Stromal cell of bone marrow (primary cell): ENCODE results near the gene ITGB1BP2.
"Not testable (repeated sequence)": the region's sequence is repeated elsewhere in the genome, so short reads cannot be mapped to it uniquely, and the experiment has no call there.

ENCODE experiments used
- DNase-seq: peaks from one replicate; pipeline ENCODE4 v3.0.0-alpha.2; 2012; ENCODE audit warnings: low read depth

ITGB1BP2 gene

DNA sequence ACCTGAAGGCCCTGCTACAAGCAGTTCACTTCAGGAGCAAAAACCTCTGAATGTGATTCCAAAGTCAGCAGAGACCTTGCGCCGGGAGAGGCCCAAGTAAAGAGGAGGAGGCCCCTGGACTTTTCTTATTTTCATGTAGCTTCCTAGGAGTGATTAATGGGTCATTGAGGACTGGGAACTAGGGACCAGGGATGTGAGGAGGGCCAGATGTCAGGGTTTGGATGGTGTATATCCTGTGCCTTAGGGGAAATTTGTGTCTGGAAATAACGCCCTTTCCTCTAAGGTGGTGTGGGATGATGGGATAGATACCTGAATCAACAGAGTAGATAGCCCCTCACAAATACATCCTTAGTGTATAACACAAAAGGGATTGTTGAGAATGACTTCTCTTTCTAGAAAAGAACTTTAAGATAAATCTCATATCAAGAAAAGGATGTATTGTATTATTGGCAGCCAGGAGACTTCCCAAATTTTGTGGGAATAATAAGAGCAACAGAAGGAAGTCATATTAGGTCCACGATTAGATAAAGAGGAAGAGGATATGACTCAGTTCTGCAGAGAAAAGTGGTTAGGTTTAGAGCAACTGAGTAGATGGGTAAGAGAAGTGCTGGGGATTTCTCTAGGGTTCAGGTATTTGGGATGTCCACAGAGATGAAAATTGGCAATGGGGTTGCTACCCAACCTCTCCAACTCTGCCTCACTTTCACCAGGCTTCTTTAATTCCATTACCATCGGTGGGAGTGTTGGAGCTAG, 1.1 kb downstream of the ITGB1BP2 start:
- no peak for DNase-seq

DNA sequence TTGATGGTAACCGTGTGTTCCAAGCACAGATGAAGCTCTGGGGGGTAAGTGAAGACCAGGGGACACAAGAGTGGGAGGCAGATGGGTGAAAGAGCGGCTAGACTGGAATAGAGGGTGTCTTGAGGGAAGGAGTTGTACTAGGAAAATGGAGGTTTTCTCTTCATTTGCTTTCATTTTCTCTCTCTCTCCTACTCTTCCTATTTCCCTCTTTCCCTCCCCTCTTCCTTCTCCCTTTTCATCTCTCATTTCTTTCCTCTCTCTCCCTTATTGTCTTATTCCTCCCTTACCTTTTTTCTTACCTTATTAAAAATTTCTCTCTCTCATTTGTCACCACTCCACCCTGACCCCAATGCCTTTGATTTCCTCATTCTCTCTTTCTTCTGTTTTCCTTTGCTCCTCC, 3.0 kb downstream of the ITGB1BP2 start:
- DNase-seq, result no peak

GRCh38 chrX:71315917-71316316, 14.4 kb downstream of the ITGB1BP2 start:
- DNase-seq, result peak; percentile 37

- DNase-seq, result not testable (repeated sequence)
These were observed 15.4 kb downstream of the ITGB1BP2 start for GRCh38 chrX:71316959-71317358.

DNA sequence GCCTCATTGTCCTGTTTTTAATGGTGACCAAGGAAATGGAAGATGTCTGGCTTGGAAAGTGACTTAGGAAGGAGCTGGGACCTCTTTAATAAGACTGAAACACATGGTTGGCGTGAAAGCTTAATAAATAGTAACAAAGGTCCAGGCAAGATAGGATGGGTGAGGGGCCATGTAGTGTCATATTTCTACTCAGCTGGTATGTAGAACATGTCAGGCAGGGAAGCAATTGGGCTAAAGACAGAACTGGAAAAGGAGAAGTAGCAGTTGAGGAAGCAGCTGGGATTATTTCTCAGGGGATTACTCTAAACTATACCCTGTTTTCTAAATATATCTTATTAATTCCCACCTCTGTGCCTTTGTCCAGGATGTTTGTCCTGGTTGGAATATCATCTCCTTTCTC, 18.6 kb downstream of the ITGB1BP2 start:
- no peak for DNase-seq

DNA sequence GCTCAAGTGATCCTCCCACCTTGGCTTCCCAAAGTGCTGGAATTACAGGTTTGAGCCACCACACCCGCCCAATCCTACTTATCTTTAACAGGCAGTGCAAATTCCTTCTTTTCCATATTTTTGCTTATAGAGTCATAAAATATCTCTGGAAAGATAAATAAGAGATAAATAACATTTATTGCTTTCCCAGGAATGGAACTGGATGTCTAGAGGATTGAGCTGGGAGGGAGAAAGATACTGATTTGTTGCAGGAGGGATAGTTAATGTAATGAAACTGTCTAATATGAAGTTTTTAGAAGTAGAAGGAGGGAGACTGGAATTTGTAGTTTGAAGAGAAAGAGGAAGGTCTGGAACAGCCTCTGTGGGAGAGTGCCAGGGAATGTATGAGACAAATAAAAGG, 20.2 kb downstream of the ITGB1BP2 start:
- DNase-seq, result no peak

- not testable (repeated sequence) for DNase-seq
These were observed 22.9 kb downstream of the ITGB1BP2 start for GRCh38 chrX:71324452-71324851.

GRCh38 chrX:71326394-71326793, 24.8 kb downstream of the ITGB1BP2 start:
- DNase-seq, result no peak

DNA sequence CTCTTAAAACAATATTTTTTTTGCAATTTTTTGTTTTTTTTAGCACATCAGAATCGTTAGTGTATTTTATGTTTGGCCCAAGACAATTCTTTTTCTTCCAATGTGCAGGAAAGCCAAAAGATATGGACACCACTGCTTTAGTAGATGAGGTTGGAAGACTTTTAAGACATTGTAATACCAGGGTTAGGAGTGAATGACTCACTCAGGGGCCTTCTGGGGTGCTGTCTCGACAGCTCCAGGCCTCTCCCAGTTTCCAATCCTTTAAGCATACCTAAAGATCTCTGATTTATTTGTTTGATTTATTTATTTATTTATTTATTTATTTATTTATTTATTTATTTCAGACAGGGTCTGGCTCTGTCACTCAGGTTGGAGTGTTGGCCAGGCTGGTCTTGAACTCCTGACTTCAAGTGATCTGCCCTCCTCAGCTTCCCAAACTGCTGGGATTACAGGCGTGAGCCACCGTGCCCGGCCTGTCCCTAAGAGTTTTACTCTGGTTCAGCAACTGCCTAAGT, 47.7 kb downstream of the ITGB1BP2 start:
- not testable (repeated sequence) for DNase-seq

GRCh38 chrX:71349867-71350266, 48.3 kb downstream of the ITGB1BP2 start:
- DNase-seq, result not testable (repeated sequence)

GRCh38 chrX:71352439-71352838, 50.9 kb downstream of the ITGB1BP2 start:
- DNase-seq, result not testable (repeated sequence)
